G401 (cell line): ENCODE measurements around the gene GPSM3. TPM values are rescaled to one million over a fixed set of nuclear protein-coding genes. Genes with fewer than 3 reads are reported as not detected.
"Not testable (repeated sequence)": the region's sequence is repeated elsewhere in the genome, so short reads cannot be mapped to it uniquely, and the experiment has no call there.

Source experiments
- DNase-seq: peaks from one replicate; pipeline ENCODE4 v3.0.0-alpha.2; 2015; ENCODE audit warnings: low spot score
- in situ Hi-C: cut with HindIII; loops from 2 replicates; pipeline ENCODE4 v1.10.0; 2016; ENCODE audit warnings: low sequenced_read_pairs, mixed read lengths
- total RNA-seq: library from RNA; depleted of rRNA; stranded (reverse); fragments of >200 nt; shearing (Covaris generic); gene quantifications from 2 replicates; pipeline ENCODE4 v1.2.3, GENCODE V29; 2014

Gene GPSM3
- total RNA-seq, 1 experiment from 2014 or later: 3.4 TPM

- DNase-seq: peak; percentile 23
- in situ Hi-C loops: no loop called here
These were observed 3.2 kb downstream of the GPSM3 start for GRCh38 chr6:32189069-32189741.

DNA sequence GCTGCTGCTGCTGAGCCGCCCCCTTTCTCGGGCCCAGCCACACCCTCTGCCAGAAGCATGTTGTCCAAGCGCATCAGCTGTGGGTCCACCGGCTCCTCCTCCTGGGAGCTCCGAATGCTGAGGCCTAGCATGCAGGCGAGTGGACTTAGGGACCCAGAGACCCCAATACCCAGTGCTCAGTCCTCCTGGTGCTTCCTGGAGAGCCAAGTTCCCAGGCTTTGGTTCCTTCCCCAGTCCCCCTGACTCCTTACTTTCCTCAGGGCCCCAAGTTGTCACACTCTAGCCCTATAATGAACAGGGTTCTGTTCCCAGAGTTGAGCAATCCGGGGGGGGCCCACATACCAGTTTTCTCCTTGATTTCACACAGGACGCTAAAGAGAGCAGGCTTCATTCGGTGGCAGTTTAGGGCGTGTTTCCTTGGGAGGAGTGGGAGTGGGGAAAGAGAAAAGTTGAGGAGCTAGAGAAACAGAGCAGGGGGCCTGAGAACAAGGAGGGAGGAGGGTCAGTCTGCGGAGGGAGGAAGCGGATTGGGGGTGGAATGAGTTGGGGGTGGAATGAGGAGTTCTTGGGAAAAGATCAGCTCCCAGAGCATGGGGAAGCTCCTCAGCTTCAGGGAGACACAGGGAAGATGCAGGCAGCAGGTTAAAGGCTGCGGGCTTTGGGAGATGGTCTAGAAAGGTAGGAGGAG lies 3.9 kb downstream of the GPSM3 start:
- in situ Hi-C loops: no loop called here

GRCh38 chr6:32187725-32188380 lies 4.6 kb downstream of the GPSM3 start:
- in situ Hi-C loops, DNase-seq: not testable (repeated sequence)

More for the DNA sequence above, 3.9 kb downstream of the GPSM3 start:
- no peak for DNase-seq

GRCh38 chr6:32187009-32187709 lies 5.3 kb downstream of the GPSM3 start:
- in situ Hi-C loops: no loop called here

DNA sequence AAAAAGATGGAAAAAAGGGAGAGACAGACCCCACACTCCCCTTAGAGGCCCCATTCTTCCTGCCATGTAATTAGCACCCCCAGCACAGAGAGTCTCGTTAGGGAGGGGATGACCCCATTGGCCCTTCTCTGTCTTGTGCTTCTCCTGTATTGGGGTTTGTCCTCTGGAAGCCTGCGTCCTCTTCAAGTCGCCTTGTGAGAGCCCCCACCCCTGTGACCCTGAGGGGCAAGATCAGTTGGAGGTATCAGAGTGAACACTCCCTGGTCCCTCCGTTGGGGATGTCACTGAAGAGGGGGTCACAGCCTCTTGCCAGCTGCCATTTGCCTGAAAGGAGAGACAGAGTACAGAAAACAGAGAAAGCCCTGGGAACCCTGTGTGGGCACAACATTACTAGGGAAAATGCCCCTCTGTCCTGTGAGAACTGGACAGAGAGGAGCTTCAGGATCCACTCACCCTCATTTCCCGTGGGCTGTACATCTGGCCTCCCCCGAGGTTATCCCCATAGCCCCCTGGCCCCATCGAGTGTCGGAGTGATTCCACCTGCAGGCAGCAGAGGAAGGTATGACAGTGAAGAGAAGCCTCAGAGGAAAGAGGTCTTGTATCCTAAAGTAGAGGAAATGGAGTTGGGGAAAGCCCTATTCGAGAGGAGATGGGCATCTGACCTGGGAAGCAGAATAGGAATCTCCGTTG lies 6.1 kb downstream of the GPSM3 start:
- in situ Hi-C loops, DNase-seq: not testable (repeated sequence)

More at GRCh38 chr6:32187009-32187709, 5.3 kb downstream of the GPSM3 start:
- no peak for DNase-seq

- peak; percentile 76 for DNase-seq
- in situ Hi-C loops: not testable (repeated sequence)
These were observed 6.7 kb downstream of the GPSM3 start for GRCh38 chr6:32185681-32186131.

- in situ Hi-C loops: loop anchor here (5.0 kb wide), 1 partner anchor 57 kb away; the partner anchor contains the start of gene ATF6B
- no peak for DNase-seq
These were observed 8.3 kb downstream of the GPSM3 start, which contains the start of gene AGER for GRCh38 chr6:32184084-32184640. Gene AGER, minus strand, starts transcription at chr6:32184253. Its CDS starts 31 bp downstream, at chr6:32184222.

GRCh38 chr6:32183483-32184083 lies 8.9 kb downstream of the GPSM3 start:
- DNase-seq: no peak
- in situ Hi-C loops: loop anchor here (5.0 kb wide), 1 partner anchor 56 kb away; the partner anchor contains the start of gene ATF6B

- DNase-seq: no peak
- in situ Hi-C loops: loop anchor here (5.0 kb wide), 1 partner anchor 56 kb away; the partner anchor contains the start of gene ATF6B
These were observed 9.4 kb downstream of the GPSM3 start for GRCh38 chr6:32183030-32183429.

DNA sequence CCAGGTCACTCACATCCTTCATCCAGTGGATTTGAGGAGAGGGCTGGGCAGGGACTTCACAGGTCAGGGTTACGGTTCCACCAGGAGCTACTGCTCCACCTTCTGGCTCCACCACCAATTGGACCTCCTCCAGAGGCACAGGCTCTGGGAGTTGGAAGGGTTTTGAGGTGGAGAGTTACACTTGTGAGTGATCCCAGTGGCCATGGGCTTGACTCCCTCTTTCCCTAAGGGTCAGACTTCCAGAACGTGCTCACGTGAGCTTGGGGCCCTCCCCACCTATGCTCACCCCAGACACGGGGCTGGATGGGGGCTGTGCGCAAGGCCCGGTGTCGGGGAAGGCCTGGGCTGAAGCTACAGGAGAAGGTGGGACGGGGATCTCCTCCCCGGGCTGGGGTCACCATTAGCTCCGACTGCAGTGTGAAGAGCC lies 9.9 kb downstream of the GPSM3 start:
- in situ Hi-C loops: loop anchor here (5.0 kb wide), 1 partner anchor 55 kb away; the partner anchor contains the start of gene ATF6B
- no peak for DNase-seq

- DNase-seq: no peak
These were observed 10.4 kb downstream of the GPSM3 start for GRCh38 chr6:32181915-32182529.

DNA sequence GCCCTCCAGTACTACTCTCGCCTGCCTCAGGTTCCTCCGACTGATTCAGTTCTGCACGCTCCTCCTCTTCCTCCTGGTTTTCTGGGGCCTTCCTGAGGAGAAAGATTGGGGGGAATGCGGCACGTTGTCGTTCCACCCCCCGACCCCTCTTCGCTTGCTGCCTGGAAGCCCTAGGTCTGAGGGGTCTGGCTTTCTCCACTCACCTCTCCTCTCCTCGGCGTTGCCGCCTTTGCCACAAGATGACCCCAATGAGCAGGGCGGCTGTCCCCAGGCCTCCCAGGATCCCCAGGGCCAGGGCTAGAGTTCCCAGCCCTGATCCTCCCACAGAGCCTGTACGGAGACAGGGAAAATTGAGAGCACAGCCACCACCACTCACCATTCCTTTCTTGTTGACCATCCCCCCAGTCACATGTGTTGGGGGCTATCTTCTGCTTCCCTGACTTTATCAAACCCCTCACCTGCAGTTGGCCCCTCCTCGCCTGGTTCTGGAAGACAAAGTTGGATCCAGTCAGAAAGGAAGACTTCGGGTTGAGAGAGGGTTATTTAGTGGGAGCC lies 11.2 kb downstream of the GPSM3 start:
- in situ Hi-C loops: loop anchor here (5.0 kb wide), 1 partner anchor 54 kb away; the partner anchor contains the start of gene ATF6B
- no peak for DNase-seq

More at GRCh38 chr6:32181915-32182529, 10.4 kb downstream of the GPSM3 start:
- in situ Hi-C loops: loop anchor here (5.0 kb wide), 1 partner anchor 55 kb away; the partner anchor contains the start of gene ATF6B

- DNase-seq: peak; percentile 25
- in situ Hi-C loops: loop anchor here (5.0 kb wide), 1 partner anchor 53 kb away; the partner anchor contains the start of gene ATF6B
These were observed 12.6 kb downstream of the GPSM3 start for GRCh38 chr6:32179766-32180405.

GRCh38 chr6:32178547-32179440 lies 13.6 kb downstream of the GPSM3 start:
- DNase-seq: peak; percentile 53
- in situ Hi-C loops: no loop called here

DNA sequence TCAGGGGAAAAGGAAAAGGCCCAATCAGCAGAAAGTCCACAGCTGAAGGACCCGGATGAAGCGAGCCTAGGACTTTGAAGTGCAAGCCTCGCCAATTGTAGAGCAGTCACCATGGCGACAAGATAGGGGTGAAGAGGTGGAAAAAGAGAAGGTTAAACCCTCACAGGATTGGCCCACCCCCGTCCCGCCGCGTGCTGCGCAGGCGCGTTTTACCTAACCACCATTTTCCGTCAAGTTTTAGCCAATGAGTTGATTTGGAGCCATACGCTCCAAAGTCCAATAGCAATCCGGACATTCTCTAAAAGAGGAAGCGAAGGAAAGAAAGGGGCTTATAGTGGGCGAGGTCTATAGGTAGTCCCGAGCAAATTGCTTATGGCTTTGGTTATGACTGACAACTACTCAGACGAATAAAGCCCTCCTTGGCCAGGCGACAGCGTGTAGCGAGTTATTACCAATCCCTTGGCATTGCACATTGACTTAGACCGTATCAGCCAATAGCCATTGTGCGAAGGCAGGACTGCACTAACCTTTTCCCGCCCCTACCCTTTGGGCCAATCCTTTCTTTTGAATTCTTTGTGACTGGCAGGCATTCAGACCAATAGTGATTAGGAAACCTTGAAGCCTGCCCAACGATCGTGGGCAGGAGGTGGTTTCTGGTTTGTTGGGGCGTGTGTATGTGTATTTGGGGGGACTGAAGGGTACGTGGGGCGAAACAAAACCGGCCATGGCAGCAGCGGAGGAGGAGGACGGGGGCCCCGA lies 14.5 kb downstream of the GPSM3 start, which contains the start of gene RNF5:
Gene RNF5, plus strand, starts transcription at position 618 of the 759 bp plus-strand sequence. Its CDS starts 107 bp downstream, at position 725.
- DNase-seq: peak; percentile 100
- in situ Hi-C loops: no loop called here
